Measurements from ENCODE around the gene AKR1D1.
"Not testable (repeated sequence)": the region's sequence is repeated elsewhere in the genome, so short reads cannot be mapped to it uniquely, and the experiment has no call there.

DNA sequence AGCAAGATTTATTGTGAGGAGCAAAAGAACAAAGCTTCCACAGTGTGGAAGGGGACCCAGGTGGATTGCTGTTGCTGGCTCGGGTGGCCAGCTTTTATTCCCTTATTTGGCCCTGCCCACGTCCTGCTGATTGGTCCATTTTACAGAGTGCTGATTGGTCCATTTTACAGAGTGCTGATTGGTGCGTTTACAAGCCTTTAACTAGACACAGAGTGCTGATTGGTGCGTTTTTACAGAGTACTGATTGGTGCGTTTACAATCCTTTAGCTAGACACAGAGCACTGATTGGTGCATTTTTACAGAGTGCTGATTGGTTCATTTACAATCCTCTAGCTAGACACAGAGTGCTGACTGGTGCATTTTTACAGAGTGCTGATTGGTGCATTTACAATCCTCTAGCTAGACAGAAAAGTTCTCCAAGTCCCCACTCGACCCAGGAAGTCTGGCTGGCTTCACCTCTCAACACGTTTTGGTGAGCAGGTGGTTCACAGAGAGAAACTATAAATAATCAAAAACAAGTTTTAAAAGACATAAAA is 24.5 kb upstream of the AKR1D1 start:
- TF ChIP-seq, protein P1, sequence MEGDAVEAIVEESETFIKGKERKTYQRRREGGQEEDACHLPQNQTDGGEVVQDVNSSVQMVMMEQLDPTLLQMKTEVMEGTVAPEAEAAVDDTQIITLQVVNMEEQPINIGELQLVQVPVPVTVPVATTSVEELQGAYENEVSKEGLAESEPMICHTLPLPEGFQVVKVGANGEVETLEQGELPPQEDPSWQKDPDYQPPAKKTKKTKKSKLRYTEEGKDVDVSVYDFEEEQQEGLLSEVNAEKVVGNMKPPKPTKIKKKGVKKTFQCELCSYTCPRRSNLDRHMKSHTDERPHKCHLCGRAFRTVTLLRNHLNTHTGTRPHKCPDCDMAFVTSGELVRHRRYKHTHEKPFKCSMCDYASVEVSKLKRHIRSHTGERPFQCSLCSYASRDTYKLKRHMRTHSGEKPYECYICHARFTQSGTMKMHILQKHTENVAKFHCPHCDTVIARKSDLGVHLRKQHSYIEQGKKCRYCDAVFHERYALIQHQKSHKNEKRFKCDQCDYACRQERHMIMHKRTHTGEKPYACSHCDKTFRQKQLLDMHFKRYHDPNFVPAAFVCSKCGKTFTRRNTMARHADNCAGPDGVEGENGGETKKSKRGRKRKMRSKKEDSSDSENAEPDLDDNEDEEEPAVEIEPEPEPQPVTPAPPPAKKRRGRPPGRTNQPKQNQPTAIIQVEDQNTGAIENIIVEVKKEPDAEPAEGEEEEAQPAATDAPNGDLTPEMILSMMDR (IDR thresholded peaks at IDR 0.05; ENCODE audit: low read depth, low read length) = not testable (repeated sequence)
- not testable (repeated sequence) for TF ChIP-seq MYC (IDR thresholded peaks at IDR 0.05; ENCODE audit: low read depth, low read length); POLR2A (IDR thresholded peaks at IDR 0.05; ENCODE audit: extremely low read depth, insufficient read length)
- TF ChIP-seq, protein P2, sequence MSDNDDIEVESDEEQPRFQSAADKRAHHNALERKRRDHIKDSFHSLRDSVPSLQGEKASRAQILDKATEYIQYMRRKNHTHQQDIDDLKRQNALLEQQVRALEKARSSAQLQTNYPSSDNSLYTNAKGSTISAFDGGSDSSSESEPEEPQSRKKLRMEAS (IDR thresholded peaks at IDR 0.05; ENCODE audit: low read depth, low read length) = not testable (repeated sequence)
